GM18508 (cell line): ENCODE measurements around the gene FRMD5.

ENCODE experiments used
- ATAC-seq: cut with Tn5 transposase; IDR thresholded peaks from one replicate; pipeline ENCODE4 v1.9.1; 2021; ENCODE audit warnings: moderate number of reproducible peaks; ENCODE audit not compliant: insufficient read depth, unreplicated experiment

The FRMD5 gene

DNA sequence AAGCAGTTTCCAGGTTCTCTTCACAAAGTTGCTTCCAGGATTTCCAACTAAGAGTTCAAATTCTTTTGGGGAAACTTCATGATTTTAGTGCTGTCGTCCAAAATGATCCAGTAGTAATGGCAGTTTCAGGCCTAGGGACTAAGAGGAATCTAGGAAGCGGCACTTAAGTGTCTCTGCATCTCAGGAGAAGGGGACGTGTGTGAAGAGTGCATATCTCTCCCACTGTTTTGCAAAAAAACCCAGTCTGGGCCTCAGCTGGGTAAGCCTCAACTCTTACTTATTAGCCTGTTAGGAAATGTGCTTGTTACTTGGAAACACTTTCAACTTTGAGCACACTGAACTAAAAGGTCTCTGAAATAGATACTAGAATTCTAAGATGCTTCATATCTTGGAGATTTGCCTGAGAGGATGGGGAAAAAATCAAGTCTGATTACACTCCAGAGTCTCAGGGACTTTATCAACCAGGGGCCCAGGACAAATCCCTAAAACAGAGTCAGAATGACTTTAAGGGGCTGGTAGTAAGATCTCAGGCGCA, 286.5 kb downstream of the FRMD5 start:
- ATAC-seq = no peak

DNA sequence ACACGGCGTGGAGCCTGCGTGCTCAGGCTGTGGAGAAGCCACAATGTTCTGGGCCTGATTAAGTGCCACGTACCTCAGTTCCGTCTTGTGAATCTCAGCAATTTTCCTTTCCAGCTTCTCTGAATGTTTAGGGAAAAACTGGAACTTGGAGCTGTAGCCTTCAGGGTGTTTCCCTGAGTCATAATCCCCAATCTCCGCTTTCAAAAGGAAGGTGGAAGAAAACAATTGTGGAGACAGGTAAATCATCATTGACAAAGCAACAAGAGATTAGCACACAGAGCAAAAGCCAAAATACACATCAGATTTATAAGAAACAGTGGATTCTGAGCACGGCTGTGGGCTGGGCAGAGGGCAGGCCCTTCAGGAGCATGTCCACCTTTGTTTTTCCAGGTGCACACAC, 289.3 kb downstream of the FRMD5 start:
- ATAC-seq = no peak

DNA sequence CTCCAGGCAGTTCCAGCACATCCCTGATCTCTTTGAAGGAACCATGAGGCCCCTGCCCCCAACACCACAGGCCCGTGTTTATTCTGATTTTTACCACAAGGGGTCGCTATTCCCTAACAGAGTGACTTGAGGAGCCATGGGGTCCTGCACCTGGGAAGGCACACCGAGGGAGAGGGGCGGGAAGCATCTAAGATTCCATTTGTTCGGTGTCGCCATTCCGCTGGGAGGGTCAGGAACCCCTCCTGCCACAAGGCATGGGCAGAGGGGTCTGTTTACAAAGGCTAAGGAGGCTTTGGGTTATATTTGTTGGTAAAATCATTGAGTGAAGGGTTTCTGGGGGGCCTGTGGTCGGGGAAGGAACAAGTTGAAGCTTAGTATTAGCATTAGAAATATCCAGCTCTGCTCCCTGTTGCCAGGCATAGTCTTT, 291.2 kb downstream of the FRMD5 start:
- ATAC-seq = no peak

DNA sequence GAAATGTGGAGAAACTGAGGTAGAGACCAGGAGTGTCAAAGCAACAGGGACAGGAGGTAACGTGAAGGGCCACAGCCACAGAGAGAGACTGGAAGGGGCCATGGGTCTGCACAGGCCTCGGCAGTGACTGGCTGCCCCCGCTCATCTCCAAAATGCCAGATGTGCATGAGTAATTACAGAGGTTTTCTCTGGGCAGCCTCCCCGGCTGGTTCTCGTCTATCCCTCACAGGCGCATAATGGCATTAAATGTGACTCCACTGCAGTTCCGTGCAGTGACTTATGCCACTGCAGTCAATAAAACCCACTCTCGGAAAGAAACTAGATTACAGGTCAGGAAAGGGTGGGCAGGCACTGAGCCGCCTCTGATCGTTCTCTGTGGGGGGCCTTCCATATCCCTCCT, 293.6 kb downstream of the FRMD5 start:
- ATAC-seq = no peak

DNA sequence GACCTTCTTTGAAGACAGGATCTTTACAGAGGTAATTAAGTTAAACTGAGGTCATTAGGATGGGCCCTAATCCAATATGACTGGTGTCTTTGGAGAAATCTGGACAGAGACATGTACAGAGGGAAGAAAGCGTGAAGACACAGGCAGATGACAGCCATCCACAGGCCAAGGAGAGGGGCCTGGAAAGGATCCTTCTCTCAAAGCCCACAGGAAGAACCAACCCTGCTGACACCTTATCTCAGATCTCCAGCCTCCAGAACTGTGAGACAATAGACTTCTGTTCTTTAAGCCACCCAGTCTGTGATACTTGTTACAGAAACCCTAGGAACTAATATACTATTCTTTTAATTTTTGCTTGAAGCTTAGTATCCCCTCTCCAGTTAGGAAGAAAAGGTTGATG, 294.1 kb downstream of the FRMD5 start:
- ATAC-seq = no peak

DNA sequence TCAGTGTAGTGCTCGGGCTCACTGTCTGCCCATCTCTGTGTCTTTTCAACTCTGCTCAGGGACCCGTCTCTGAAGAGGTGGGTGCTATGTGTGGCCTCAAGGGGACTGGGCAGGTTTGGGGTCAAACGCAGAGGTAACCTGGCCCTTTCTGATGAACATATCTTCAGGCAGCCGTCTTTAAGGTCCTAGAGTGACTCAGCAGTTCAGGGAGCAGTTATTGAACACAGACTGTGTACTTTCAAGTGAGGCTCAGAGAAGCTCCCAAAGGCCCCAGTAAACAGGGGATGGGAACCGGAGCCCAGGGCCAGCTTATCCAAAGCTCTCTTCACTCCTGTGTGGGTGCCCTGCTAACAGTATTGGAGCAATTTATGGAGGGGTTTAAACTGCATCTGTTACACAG, 295.1 kb downstream of the FRMD5 start:
- ATAC-seq = no peak

DNA sequence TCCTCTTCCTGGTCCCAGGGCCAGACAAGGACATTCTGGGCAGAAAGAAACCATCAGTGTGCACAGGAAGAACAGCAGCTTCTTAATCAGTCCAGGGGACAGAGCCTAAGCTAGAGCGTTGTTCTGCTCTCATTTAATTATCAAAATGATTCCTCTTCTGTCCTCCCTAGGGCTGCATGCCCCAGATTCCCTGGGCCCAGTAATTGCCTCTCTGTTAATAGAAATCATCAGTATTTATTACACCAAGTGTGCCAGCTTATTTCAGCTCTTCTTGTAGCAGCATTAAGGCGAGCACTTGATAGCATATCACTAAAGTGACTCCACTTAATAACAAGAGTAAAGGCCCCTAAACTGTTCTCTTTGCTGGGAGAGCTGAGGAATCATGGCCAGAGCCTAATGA, 296.2 kb downstream of the FRMD5 start:
- no peak for ATAC-seq

DNA sequence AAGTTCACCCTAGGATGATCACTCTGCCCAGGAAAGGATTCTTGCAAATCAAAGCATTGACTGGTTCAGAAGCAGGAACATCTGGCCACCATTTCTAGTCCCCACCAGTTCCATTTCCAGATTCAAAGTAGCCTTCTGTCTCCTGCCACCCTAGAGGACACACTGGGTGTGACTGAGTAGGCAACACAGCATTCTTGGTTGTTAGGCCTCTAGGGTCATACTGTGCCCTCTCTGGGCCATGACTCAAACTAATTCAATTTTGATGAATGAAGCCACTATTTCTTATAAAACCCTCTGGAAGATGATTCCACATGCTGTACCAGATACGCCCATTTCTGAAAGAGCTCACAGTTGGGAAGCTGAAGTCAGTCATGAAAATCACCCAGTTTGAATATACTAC, 298.5 kb downstream of the FRMD5 start:
- no peak for ATAC-seq

DNA sequence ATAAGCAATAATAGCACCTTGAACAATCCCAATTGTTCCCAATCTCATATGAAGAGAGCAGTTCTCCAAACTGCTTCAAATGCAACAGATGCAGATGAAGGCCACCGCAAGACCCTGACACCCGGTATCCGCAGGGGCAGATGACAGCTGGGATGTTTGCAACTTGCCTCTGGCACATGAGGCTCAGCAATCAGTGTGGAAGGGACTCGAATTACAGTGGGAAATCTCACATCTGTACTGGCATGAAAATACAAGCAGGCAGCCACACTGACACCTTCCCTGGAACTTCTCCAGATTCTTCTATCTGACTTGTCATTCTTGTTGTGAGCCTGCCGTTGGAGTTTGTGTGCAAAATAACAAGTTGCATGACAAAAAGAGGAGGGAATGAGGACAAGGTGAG, 299.5 kb downstream of the FRMD5 start:
- no peak for ATAC-seq

DNA sequence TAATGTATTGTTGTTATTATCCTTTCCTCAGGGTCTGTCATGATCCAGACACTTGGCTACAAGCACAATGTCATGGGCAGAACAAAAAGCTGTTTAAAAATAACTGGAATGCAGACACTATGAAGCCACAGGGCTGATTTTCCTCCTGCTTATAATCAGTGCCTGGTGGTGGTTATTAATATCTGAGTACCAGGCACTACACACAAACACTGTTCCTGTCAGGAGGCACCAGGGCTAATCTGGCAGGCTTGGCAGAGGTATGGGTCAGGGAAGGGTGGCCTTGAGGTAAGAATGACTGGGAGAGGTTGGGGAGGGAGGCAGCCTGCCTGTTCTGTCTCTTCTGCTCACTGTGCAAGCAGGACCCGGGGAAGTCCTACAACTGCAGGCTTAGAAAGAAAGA, 301.1 kb downstream of the FRMD5 start:
- ATAC-seq = no peak

DNA sequence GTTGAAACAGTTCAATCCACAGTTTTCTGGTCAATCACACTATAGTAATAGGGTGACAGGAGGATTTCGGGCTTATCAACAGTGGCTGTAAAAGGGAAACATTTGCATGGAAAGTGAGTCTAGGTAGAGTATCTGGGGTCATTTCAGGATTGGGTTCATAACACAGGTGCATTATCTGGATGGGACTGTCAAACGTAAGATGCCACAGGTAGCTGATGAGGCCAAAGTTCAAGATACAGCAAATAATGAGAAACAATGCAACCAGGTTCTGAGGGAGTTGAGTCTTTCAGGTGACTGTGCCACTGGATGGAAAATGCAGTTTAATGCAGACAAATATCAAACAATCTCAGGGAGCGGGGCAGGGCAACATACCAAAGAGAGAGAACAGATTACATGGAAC, 306.0 kb downstream of the FRMD5 start:
- no peak for ATAC-seq

DNA sequence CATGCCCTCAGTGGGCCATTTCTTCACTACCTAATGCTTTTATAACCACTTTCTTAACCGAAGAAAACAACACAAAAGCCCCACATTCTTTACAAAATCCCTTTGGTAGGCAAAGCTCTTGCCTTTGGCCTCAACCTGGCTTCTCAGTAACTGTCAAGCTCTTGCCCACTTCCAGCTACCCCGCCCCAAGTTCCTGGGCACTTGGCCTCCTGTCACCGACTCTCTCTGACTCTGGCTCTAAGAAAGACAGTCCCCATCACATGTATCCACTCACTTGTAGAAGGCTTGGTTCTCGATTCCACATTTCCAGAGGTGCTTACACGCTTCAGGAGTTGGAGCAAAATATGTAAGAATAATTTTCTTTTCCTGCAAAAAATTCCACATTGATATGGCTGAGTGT, 307.2 kb downstream of the FRMD5 start:
- no peak for ATAC-seq

DNA sequence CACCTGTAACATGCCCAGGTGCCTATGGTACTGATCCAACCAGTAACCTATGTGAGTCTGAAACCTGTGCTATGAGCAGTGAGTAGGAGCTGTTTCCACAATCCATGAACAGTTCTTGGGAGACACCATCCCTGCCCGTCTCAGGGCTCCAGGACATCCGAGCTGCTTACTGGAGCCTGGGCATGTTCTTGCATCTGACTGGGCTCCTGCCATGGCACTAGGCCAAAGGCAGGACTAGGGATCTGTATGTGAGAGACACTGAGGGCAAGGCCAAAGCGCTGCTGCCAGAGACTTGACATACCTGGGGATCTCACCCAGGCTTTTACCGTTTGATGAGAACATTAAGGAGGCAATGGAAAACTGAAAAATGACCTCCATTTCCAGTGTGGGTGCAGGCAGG, 308.5 kb downstream of the FRMD5 start:
- no peak for ATAC-seq

DNA sequence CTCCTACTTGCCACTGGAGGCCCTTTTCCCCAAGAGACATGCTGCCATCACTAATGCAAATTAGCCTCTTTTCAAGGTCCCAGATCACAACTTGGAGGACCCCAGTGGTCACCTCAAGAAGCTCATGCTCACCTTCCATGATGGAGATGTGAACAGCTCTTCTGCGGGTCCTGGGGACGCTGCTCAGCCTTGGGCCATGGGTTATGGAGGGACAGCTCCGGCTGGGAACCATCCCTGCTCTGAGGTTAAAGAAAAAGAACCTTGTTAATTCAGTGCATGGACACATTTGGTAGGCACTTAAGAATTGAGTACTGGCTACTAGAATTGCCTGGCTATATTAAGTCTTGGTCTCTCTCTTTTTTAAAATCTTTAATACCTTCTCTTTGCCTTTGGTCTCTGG, 311.5 kb downstream of the FRMD5 start:
- no peak for ATAC-seq

DNA sequence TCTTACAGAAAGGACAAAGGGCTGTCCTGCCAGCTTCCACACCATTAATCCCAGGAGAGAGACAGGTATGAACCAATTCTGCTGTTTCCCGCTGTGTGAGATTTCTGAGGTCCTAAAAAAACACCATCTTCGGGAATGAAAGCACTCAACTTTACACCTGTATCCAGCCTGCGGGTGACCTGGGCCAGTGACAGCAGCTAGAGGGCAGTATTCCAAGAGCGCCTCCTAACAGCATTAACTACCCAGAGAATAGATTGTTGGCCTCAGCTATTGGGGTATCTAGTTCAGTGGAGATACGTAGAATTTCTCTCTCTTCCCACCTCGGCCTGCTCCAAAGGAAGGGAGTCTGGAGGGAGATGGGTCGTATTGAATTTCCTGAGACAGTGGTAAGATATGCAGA, 313.1 kb downstream of the FRMD5 start:
- no peak for ATAC-seq

DNA sequence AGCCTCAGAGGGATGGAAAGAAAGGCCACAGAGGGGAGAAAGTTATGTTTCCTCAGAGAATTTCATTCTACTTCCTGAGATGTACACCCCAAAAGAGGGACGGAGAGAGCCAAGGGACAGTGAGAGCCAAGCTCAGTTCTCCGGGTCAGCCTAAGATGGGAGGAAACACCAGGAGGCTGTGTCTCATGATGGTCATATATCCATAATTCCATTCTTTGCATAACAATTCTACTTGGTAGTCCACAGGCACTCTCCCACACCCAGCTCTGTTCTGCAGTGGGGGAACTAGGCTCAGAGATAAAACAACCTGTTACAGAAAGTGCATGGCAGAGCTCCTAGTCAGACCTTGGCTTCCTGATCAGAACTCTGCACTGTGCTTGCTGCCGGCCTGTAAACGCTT, 313.8 kb downstream of the FRMD5 start:
- ATAC-seq = no peak

DNA sequence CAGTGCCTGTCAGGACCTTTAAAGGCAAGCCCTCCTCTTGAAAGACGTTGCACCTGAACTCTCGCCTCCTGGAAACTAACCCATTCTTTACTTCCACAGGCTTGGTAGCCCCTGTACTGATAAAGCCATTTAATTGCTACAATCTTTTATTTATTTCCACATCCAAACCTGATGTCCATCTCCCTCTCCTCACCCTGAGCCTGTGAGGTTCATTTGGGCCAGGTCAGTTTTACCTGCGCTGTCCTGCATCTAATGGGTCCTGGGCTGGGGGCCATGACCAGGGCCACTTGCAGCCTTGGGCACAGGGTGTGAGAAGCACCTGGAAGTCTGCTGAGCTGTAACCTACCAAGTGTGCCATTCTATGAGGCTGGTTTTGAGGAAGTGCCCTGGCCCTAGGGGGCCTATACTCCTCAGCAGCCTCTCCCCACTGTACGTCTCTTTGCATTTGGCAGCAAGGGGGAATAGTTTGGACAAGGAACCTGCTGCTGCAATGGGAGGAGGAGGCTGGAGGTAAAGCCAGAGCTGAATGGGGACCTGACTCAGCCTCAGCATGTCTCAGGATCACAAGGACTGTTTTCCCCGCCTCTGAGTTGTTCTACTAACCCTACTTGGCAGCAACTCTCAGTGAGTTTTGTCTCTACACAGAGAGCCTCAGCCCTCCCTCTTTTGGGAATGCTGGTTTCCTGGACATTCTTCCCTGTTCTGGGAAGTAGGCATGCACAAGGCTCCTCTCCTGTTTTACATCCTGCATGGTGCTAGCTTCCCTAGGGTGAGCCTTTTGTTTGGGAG, 314.5 kb downstream of the FRMD5 start:
- no peak for ATAC-seq

DNA sequence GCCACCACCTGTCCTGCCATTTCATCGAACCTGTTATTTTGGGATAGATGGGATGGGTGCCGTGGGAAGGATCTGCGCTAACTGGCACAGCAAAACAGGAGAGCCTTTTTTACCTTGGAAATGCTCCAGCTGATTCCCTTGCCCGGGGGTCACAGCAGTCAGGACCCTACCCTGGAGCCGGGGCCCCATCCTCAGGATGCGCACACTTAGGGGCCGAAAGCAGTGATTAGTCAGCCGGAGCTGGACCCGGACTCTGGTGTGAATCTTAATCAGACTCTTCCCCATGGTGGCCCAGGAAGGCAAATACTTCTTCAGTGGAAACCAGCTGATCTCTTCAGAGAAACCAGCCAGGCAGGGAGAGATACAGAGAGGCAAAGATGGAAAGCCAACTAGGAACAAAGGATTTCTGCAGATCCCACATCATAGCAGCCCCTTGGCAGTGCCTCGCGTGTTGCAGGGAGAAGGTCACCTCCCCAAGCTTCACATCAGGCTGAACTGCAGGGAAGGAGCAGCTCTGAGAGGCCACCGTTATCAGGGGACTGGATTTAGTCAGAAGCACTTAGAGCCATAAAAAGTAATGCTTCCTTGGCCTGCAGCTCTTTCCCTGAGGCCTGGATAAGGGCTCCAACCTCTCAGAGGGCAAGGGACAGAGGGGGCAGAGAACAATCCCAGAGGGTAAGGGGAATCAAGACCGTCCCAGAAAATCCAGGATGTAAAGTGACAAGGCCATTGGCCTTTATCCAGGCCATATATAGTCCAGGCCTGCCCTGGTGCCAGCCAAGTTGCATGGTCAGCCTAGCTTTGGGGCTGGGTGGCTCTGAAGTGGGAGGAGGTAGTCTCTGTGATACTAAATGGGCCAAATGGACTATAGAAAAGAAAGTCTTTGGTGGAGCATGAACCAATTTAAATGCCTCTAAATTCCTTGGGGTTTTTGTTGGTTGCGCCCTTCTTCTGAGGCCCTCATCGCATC, 315.4 kb downstream of the FRMD5 start:
- no peak for ATAC-seq

DNA sequence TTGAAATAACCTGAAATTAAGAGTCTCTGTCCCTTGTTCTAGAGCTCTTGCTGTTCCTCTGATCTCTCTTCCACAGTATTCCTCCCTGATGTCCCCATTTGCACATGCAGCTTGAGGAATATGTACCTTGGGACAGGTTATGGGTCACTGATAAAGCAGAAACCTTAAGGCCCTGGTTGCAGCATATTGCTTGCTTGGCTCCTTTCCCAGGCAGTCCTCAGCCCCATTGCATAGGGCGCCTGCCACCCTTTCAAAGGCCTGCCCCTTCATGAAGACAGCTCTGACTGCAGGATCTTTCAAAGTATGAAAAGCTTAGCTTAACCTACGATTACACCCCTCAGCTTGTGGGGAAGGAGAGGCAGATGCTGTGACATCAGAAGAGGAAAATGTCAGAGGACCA, 316.6 kb downstream of the FRMD5 start:
- no peak for ATAC-seq

DNA sequence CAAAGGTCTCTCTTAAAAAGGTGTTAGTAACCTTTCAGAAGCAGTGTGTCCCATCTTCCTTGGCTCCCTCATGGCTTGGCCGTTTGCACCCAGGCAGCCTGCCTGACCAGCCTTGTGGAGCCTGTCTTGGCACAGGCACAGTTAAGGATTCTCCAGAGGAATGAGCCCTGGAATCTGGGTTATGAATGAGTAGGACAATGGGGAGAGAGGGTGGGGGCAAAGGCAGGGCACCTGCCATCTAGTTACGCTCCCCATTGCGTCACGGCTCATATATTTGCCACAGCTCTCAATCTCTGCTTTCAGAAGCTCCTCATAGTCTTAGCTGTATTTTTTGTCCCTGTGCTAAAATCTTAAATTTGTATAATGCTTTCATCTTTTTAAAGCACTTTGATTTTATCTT, 317.7 kb downstream of the FRMD5 start:
- no peak for ATAC-seq

DNA sequence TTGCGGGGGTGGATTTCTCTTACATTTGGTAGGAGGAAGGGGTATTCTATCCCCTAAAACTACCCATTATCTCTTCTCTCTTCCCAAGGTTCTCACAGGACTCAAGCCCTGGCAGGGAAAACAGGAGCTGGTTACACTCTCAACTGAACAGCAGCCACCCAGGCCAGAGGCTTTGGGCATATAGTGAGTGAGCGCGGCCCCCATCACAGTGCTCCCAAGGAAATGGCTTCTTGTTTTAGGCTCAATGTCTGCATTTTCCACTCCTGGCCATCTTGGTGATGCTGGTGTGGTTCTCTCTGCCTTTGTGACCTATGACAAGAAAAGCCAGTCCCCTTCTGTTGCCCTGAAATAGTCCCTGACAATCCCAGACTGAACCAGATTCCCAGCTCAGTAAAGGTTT, 318.2 kb downstream of the FRMD5 start:
- ATAC-seq = no peak
